K562 (cell line): ENCODE data around the gene NKAIN1. TPM values are rescaled to one million over a fixed set of nuclear protein-coding genes. Genes with fewer than 3 reads are reported as not detected.
A peak's percentile ranks its signal among the peaks of the same experiment; 100 is the strongest.

Experiments used
- AFF4 ChIP-seq: sonication (generic); formaldehyde crosslinking; IDR thresholded peaks from 2 replicates; pipeline ENCODE4 v1.8.0; 2023; ENCODE audit warnings: mild to moderate bottlenecking, missing genetic modification reagents
- CREB3L1 ChIP-seq: fragments of 450-650 bp; IDR thresholded peaks from 2 replicates; pipeline ENCODE4 v1.6.1; 2014; ENCODE audit warnings: low read depth, mild to moderate bottlenecking, moderate library complexity, borderline replicate concordance
- ELF1 ChIP-seq: fragments of 200-800 bp; sonication (Bioruptor generic); IDR thresholded peaks from 2 replicates; pipeline ENCODE4 v1.6.1; 2016; ENCODE audit warnings: missing genetic modification characterization, missing compliant biosample characterization
- MBD2 ChIP-seq: sonication (generic); IDR thresholded peaks from 2 replicates; pipeline ENCODE4 v1.6.1; 2016; ENCODE audit warnings: low read depth, borderline replicate concordance
- MGA ChIP-seq: fragments of 450-650 bp; IDR thresholded peaks from 2 replicates; pipeline ENCODE4 v1.6.1; 2016; ENCODE audit warnings: mild to moderate bottlenecking, moderate library complexity
- NCOR1 ChIP-seq: fragments of 450-650 bp; IDR thresholded peaks from 2 replicates; pipeline ENCODE4 v1.6.1; 2016; ENCODE audit warnings: mild to moderate bottlenecking, moderate library complexity
- NONO ChIP-seq, 2 experiments: fragments of 200-400 bp in 1 of 2; fragments of 450-650 bp in 1 of 2; formaldehyde crosslinking in 1 of 2; IDR thresholded peaks; 2 replicates each; pipeline ENCODE4 v1.6.1; 2017; ENCODE audit warnings: low read depth in 2 of 2, mild to moderate bottlenecking in 2 of 2, moderate library complexity in 2 of 2, low read length in 1 of 2
- POU5F1 ChIP-seq: fragments of 150-350 bp; IDR thresholded peaks from 2 replicates; pipeline ENCODE4 v1.6.1; 2014; ENCODE audit warnings: borderline replicate concordance, low read length, low read depth, mild to moderate bottlenecking; ENCODE audit not compliant: partially characterized antibody
- SIN3B ChIP-seq: fragments of 450-650 bp; IDR thresholded peaks from 2 replicates; pipeline ENCODE4 v1.6.1; 2017; ENCODE audit warnings: low read depth, mild to moderate bottlenecking, moderate library complexity
- polyA plus RNA-seq, 8 experiments: library from polyadenylated mRNA; depleted of rRNA in 4 of 8; stranded (reverse) in 5 of 8; unstranded in 3 of 8; fragments of >200 nt; fragmentation: Nextera tagmentation in 2 of 8; fragmentation: Illumina TruSeq in 1 of 8; extraction: Ambion mirVana in 2 of 8; extraction: Trizol in 1 of 8; gene quantifications; 2 replicates each; pipeline versions ENCODE4 v1.2.1 to v1.2.3, GENCODE V29; 2011 to 2014; ENCODE audit warnings: inconsistent platforms in 1 of 8, missing spikeins in 1 of 8
- total RNA-seq, 7 experiments: library from RNA; depleted of rRNA in 6 of 7; stranded (reverse); fragments of >200 nt in 6 of 7; fragmentation: Illumina TruSeq in 2 of 7; extraction: Trizol in 2 of 7; gene quantifications; 2 replicates each; pipeline versions ENCODE4 v1.2.1 to v1.2.3, GENCODE V29; 2011 to 2021; ENCODE audit warnings: low replicate concordance in 1 of 7

NKAIN1 gene
- total and polyA plus RNA-seq, 9 of the 15 experiments (the other 6 are each of a cell fraction or from before 2014, with no cell fraction given): 0.03 to 0.22 (median 0.04) TPM; not detected in 3

GRCh38 chr1:31155216-31155806, 84.4 kb downstream of the NKAIN1 start (continued):
- TF ChIP-seq NCOR1 (peak; percentile 34), MBD2 (no peak; the same call in 1 of the 2 replicates), NONO (IDR thresholded peaks at IDR 0.05; ENCODE audit: low read depth in 2 of 2, low read length in 1 of 2) (peak; percentile 64 to 65), AFF4 (CRISPR knock-in tag) (peak; percentile 55; the same call in 1 of the 2 replicates), CREB3L1 (peak; percentile 88), ELF1 (tag) (peak; percentile 81), SIN3B (no peak; the same call in none of the 2 replicates), MGA (peak; percentile 57), POU5F1 (no peak)
